HEK293 (cell line): Measurements from ENCODE around the gene CATSPER3.

Experiments
- CTCF ChIA-PET: fragments of 350-600 bp; formaldehyde crosslinking; extraction: SDS; loops from one replicate; lab custom pipeline; 2021; ENCODE audit warnings: antibody characterized with exemption; lab: Yijun Ruan, JAX
- POLR2A ChIA-PET: fragments of 300-600 bp; formaldehyde crosslinking; extraction: SDS; loops from one replicate; lab custom pipeline; 2020; ENCODE audit warnings: antibody characterized with exemption, inconsistent platforms; lab: Yijun Ruan, JAX
- H3K27ac ChIP-seq: fragments of 200-500 bp; sonication (Bioruptor generic); 2 replicates; pipeline ENCODE4 v1.5.1; 2014; ENCODE audit warnings: low read depth, low read length, control low read depth, inconsistent platforms; ENCODE audit errors: extremely low read depth
- H3K36me3 ChIP-seq, 2 experiments: fragments of 200-500 bp in 1 of 2; sonication (Bioruptor generic) in 1 of 2; 1 replicate in 1 of 2; 2 replicates in 1 of 2; pipeline ENCODE4 v1.5.1; 2014 to 2017; ENCODE audit warnings: inconsistent platforms in 2 of 2, low read length in 2 of 2; ENCODE audit not compliant: control insufficient read depth in 2 of 2, insufficient read depth in 1 of 2
- H3K4me1 ChIP-seq: fragments of 200-500 bp; sonication (Bioruptor generic); 2 replicates; pipeline ENCODE4 v1.5.1; 2014; ENCODE audit warnings: mild to moderate bottlenecking, low read length, inconsistent platforms; ENCODE audit not compliant: control insufficient read depth, insufficient read depth
- H3K4me3 ChIP-seq: 2 replicates; pipeline ENCODE4 v1.5.1; 2011; ENCODE audit warnings: low read depth, mild to moderate bottlenecking, control low read depth, low read length, moderate library complexity
- H3K9me3 ChIP-seq: fragments of 200-500 bp; sonication (Bioruptor generic); 2 replicates; pipeline ENCODE4 v1.5.1; 2014; ENCODE audit warnings: low read depth, low read length, inconsistent platforms; ENCODE audit not compliant: control insufficient read depth, insufficient read depth
- FEZF1 ChIP-seq: fragments of 450-650 bp; formaldehyde crosslinking; IDR thresholded peaks from 2 replicates; pipeline ENCODE4 v1.5.1; 2016; ENCODE audit warnings: missing biosample characterization, missing genetic modification characterization
- KLF1 ChIP-seq: fragments of 450-650 bp; formaldehyde crosslinking; IDR thresholded peaks from 2 replicates; pipeline ENCODE4 v1.5.1; 2016; ENCODE audit warnings: missing biosample characterization, missing genetic modification characterization
- KLF7 ChIP-seq: fragments of 450-650 bp; formaldehyde crosslinking; IDR thresholded peaks from 2 replicates; pipeline ENCODE4 v1.5.1; 2016; ENCODE audit warnings: missing biosample characterization, missing genetic modification characterization, borderline replicate concordance
- PBX3 ChIP-seq: sonication (generic); formaldehyde crosslinking; IDR thresholded peaks from 2 replicates; pipeline ENCODE4 v1.8.1; 2022; ENCODE audit warnings: mild to moderate bottlenecking, moderate library complexity, missing genetic modification reagents
- PRDM10 ChIP-seq: fragments of 450-650 bp; formaldehyde crosslinking; IDR thresholded peaks from 2 replicates; pipeline ENCODE4 v1.5.1; 2016; ENCODE audit warnings: missing biosample characterization, missing genetic modification characterization
- ZNF16 ChIP-seq: fragments of 450-650 bp; formaldehyde crosslinking; IDR thresholded peaks from 2 replicates; pipeline ENCODE4 v1.5.1; 2016; ENCODE audit warnings: low read depth, missing biosample characterization, missing genetic modification characterization
- ZNF211 ChIP-seq: fragments of 450-650 bp; formaldehyde crosslinking; IDR thresholded peaks from 2 replicates; pipeline ENCODE4 v1.5.1; 2016; ENCODE audit warnings: low read depth, missing biosample characterization, missing genetic modification characterization
- ZNF214 ChIP-seq: fragments of 450-650 bp; formaldehyde crosslinking; IDR thresholded peaks from 2 replicates; pipeline ENCODE4 v1.5.1; 2017; ENCODE audit warnings: missing biosample characterization, mild to moderate bottlenecking, missing genetic modification characterization, borderline replicate concordance
- ZNF280C ChIP-seq: fragments of 450-650 bp; formaldehyde crosslinking; IDR thresholded peaks from 2 replicates; pipeline ENCODE4 v1.5.1; 2016; ENCODE audit warnings: missing biosample characterization, missing genetic modification characterization
- ZNF280D ChIP-seq: fragments of 450-650 bp; formaldehyde crosslinking; IDR thresholded peaks from 2 replicates; pipeline ENCODE4 v1.5.1; 2016; ENCODE audit warnings: missing biosample characterization, missing genetic modification characterization
- ZNF324 ChIP-seq: fragments of 450-650 bp; formaldehyde crosslinking; IDR thresholded peaks from 2 replicates; pipeline ENCODE4 v1.5.1; 2016; ENCODE audit warnings: missing biosample characterization, missing genetic modification characterization
- ZNF366 ChIP-seq: fragments of 450-650 bp; formaldehyde crosslinking; conservative IDR thresholded peaks from 2 replicates; pipeline ENCODE4 v1.5.1; 2016; ENCODE audit warnings: missing biosample characterization, missing genetic modification characterization
- ZNF423 ChIP-seq: fragments of 450-650 bp; formaldehyde crosslinking; IDR thresholded peaks from 2 replicates; pipeline ENCODE4 v1.5.1; 2016; ENCODE audit warnings: missing biosample characterization, missing genetic modification characterization
- ZNF514 ChIP-seq: fragments of 450-650 bp; formaldehyde crosslinking; IDR thresholded peaks from 2 replicates; pipeline ENCODE4 v1.5.1; 2016; ENCODE audit warnings: missing biosample characterization, missing genetic modification characterization
- ZNF561 ChIP-seq: fragments of 450-650 bp; IDR thresholded peaks from 2 replicates; pipeline ENCODE4 v1.5.1; 2018; ENCODE audit warnings: missing biosample characterization, missing genetic modification characterization, borderline replicate concordance
- ZNF677 ChIP-seq: fragments of 450-650 bp; IDR thresholded peaks from 2 replicates; pipeline ENCODE4 v1.5.0; 2018; ENCODE audit warnings: missing biosample characterization, mild to moderate bottlenecking, missing genetic modification characterization, moderate library complexity

The CATSPER3 gene

GRCh38 chr5:135010502-135011354 lies 43.0 kb downstream of the CATSPER3 start:
- TF ChIP-seq PRDM10 (tag by site-specific recombination) (peak; percentile 67), ZNF561 (tag by site-specific recombination) (no peak), ZNF211 (tag by site-specific recombination) (no peak), ZNF214 (tag by site-specific recombination) (no peak), ZNF16 (tag by site-specific recombination) (peak; percentile 37; the same call in 1 of the 2 replicates), PBX3 (no peak)
- Histone ChIP-seq H3K4me1 (no peaks in the 10 kb centered on the region), H3K36me3 (no peaks in the 10 kb centered on the region), H3K27ac (no peak overlapping the region), H3K4me3 (no peak overlapping the region), H3K9me3 (no peaks in the 10 kb centered on the region)
- ChIA-PET CTCF (interaction anchor here (0.7 to 1.4 kb wide), 4 partner anchors 9 to 194 kb away, joined by 3 to 7 read pairs (median 4); no protein-coding TSS in a partner anchor), POLR2A (no interaction called here)

- Histone ChIP-seq H3K4me1 (no peaks in the 10 kb centered on the region), H3K4me3 (no peak overlapping the region), H3K36me3 (no peaks in the 10 kb centered on the region), H3K27ac (no peak overlapping the region), H3K9me3 (no peaks in the 10 kb centered on the region)
- ChIA-PET POLR2A (no interaction called here), CTCF (interaction anchor here (0.6 to 1.7 kb wide), 4 partner anchors 8 to 424 kb away, joined by 3 to 7 read pairs (median 4); no protein-coding TSS in a partner anchor)
- no peak for TF ChIP-seq KLF7 (tag by site-specific recombination)
- no peak for TF ChIP-seq ZNF280D (tag by site-specific recombination)
- no peak for TF ChIP-seq ZNF423 (tag by site-specific recombination)
- no peak for TF ChIP-seq ZNF677 (tag by site-specific recombination)
- TF ChIP-seq PRDM10 (tag by site-specific recombination) = no peak
- TF ChIP-seq ZNF280C (tag by site-specific recombination) = no peak
- TF ChIP-seq ZNF366 (tag by site-specific recombination) = no peak
- no peak for TF ChIP-seq ZNF324 (tag by site-specific recombination)
- no peak for TF ChIP-seq KLF1 (tag by site-specific recombination)
- no peak for TF ChIP-seq FEZF1 (tag by site-specific recombination)
- no peak for TF ChIP-seq ZNF514 (tag by site-specific recombination)
Measured at GRCh38 chr5:135011355-135012032, 43.8 kb downstream of the CATSPER3 start.
